Left renal pelvis (tissue), 4 donors: ENCODE data around the gene IGF2. TPM values are rescaled to one million over a fixed set of nuclear protein-coding genes. Genes with fewer than 3 reads are reported as not detected.

Experiments
- DNase-seq, 4 donors: peaks; one replicate each; pipeline ENCODE4 v3.0.0-alpha.2; 2013; ENCODE audit warnings: low read depth in 4 of 4, low spot score in 3 of 4
- polyA plus RNA-seq, 4 donors: library from polyadenylated mRNA; unstranded; fragments of 120-200 nt; gene quantifications; one replicate each; pipeline ENCODE4 v1.2.1, GENCODE V29; 2013; ENCODE audit not compliant: insufficient read length in 4 of 4

IGF2 gene
- polyA plus RNA-seq, 4 donors: 831 to 2,421 (median 992) TPM

GRCh38 chr11:2094354-2095197 is 44.6 kb downstream of the IGF2 start:
- DNase-seq: no peak

DNA sequence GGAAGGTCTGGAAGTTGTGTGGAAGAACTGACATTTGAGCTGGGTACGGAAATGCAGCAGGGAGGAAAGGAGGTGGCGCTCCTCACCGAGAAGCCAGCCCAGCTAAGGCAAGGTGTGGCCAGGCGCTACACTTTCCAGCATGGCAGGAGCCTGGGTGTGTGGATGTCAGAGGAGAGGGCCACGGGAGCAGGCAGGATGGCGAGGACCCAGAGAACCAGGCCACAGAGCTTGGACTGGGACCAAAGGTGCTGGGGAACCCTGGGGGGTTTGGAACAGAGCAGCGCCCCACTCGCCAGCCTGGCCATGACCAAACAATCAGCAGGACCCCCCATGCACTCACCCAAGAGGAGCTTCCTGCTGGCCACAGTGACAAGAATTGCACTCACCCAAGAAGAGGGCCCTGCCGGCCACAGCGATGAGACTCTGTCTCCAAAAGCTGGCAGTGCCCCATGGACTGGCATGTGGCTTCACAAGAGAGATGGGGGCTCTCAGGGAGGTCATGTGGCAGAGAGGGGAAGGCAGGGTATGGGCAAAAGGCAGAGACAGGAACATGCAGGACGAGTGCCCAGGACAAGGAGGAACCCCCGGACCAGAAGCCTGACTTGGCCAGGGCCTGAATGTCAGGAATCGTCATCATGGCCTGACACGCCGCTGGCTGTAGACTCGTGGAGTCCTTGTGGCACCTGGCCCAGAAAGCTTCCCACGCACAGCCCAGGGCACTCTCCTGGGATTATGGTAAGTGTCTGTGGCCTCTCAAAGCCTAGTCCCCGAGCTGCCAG is 45.4 kb downstream of the IGF2 start:
- no peak for DNase-seq

- DNase-seq: no peak
These were observed 46.2 kb downstream of the IGF2 start for GRCh38 chr11:2092956-2093412.

DNA sequence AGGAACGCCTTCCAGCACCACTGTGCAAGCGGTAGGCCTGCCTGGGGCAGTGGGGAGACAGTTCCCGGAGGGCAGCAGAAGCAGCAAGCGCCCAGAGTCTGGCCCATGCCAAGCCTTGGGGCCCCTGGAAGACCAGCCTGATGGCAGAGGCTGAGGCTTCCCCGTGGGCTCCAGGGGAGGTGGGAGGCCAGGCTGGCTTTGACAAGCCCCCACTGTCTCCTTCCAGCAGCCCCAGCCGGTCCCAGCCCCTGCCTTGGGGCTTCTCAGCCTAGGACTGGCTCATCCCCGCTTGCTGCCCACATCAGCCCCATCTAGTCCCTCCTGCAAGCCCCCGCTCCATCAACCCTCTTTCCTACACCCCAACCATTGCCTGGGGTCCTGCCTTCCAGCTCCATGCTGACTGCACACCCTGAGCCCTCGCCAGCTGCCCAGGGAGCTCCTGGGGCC is 46.7 kb downstream of the IGF2 start:
- no peak for DNase-seq

DNA sequence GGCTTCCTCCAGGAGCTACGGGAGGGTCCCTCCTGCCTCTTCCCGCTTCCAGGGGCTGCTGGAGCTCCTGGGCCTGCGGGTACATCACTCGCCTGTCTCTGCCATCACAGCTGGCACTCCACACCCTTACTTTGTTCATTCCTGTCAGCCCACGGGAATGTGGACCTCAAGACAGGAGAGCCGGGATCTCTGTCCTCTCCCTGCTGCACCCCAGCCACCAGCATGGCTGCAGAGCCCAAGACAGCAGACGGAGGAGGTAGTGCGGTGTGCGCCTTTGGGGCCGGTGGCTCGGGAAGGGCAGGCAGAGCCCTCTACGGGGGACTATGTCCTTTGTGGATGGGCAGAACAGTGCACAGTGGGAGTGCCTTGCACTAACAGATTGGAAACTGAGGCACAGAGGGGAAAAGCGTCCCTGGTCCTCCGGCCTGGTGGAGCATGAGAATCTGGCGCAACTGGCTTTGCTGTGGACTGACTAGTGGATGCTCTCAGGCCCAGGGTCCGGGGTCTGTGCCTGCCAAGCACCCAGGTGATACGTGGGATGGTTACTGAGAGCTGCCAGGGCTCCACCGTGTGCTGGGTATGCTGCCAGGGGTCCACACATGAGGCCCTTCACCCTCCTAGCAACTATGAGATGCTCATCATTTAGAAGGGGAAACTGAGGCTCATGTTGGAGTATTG is 47.3 kb downstream of the IGF2 start:
- no peak for DNase-seq

DNA sequence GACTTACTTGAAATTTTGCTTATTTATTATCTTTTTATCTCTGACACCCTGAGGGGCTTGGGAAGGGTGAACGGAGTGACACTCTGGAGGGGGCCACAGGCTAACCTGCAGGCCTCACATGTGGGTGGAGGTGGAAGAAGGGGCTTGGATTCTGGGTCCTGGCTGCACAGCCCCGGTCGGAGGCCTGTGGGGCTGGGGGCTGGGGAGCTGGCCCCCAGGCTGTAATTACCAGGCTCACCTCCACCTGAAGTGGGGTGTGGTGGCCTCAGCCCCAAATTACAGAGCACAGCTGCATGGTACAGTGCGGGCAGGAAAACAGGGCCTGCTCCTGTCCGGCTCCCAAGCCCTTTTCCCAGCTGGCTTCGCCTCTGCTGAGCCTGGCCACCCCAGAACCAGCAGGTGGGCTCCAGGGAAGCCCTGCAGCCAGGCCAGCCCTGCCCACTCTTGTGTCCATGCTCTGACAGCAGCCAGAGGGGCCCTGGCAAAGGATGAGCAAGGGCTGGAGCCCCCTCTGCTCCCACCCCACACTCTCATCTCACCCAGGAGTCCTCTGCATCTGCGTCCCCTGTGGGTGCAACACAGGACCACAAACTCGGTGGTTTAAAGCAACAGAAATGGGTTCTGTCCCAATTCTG is 48.0 kb downstream of the IGF2 start:
- DNase-seq: no peak

- no peak for DNase-seq
These were observed 48.7 kb downstream of the IGF2 start for GRCh38 chr11:2090172-2091111.

- no peak for DNase-seq
These were observed 49.5 kb downstream of the IGF2 start for GRCh38 chr11:2089536-2090165.

GRCh38 chr11:2088746-2089535 is 50.2 kb downstream of the IGF2 start:
- no peak for DNase-seq

- no peak for DNase-seq
These were observed 50.9 kb downstream of the IGF2 start for GRCh38 chr11:2088284-2088683.

GRCh38 chr11:2086239-2087040 is 52.7 kb downstream of the IGF2 start:
- no peak for DNase-seq

- no peak for DNase-seq
These were observed 53.7 kb downstream of the IGF2 start for GRCh38 chr11:2085251-2086066.

DNA sequence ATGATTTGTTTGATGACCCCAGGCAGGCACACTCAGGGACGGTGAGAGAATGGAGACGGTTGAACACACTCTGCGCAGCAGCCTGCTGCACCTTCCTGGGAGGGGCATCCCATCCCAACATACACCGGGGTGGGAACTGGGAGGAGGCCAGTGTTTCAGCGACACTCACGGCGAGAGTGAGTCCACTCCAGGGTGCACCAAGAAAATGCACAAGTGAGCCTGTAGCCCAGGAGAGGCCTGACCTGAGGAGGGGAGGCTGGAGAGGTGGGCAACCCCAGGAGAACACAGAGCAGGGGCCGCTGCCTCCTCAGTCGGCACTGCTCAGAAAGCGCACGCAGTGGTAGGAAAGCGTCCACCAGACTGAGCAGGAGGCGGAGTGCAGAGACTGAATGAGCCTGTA is 54.5 kb downstream of the IGF2 start:
- DNase-seq: no peak
